Erythroblast (primary cell): Measurements from ENCODE around the gene RP2.

Experiments used
- GATA1 ChIP-seq: IDR thresholded peaks from 2 replicates; pipeline ENCODE4 v1.6.1; 2011; ENCODE audit warnings: low read depth, mild to moderate bottlenecking, control low read depth, low read length, moderate library complexity
- POLR2A ChIP-seq: IDR thresholded peaks from 2 replicates; pipeline ENCODE4 v1.6.1; 2011; ENCODE audit warnings: mild to moderate bottlenecking, low read length

GRCh38 chrX:46922611-46923010 lies 85.8 kb downstream of the RP2 start:
- TF ChIP-seq POLR2A = no peak
- no peak for TF ChIP-seq GATA1
